ENCODE measurements around the gene MESD.
A peak's percentile ranks its signal among the peaks of the same experiment; 100 is the strongest.

MESD gene

DNA sequence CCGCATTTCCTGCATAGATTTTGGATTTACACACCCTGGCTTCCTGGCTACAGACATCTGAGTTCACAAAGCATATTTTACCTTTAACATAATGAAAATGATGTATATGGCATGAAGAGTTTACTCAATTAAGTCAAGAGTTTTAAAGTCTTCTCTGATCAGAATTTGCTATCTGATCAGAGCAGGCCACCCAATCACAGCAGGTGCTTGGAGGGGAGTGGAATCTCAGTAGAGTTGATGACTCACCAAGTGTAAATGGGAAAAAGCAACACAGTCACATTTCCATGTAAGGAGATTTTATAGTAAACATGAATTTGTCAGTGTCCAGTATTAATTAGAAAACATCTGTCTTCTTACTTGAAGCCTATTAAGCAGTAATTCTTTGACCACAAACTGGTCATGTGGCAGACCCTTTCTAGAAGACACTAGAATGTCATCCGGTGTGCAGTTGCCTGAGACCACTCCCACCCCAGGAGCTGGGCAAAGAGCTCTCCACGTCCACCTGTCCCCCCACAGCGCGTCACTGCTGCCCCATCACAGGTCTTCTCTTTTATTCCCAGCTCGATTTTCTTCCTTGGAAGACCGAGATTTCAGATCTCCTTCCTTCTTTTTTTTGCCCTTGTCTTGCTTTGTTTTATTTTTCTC, 10.8 kb downstream of the MESD start:
- TF ChIP-seq, protein P1, sequence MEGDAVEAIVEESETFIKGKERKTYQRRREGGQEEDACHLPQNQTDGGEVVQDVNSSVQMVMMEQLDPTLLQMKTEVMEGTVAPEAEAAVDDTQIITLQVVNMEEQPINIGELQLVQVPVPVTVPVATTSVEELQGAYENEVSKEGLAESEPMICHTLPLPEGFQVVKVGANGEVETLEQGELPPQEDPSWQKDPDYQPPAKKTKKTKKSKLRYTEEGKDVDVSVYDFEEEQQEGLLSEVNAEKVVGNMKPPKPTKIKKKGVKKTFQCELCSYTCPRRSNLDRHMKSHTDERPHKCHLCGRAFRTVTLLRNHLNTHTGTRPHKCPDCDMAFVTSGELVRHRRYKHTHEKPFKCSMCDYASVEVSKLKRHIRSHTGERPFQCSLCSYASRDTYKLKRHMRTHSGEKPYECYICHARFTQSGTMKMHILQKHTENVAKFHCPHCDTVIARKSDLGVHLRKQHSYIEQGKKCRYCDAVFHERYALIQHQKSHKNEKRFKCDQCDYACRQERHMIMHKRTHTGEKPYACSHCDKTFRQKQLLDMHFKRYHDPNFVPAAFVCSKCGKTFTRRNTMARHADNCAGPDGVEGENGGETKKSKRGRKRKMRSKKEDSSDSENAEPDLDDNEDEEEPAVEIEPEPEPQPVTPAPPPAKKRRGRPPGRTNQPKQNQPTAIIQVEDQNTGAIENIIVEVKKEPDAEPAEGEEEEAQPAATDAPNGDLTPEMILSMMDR (conservative IDR thresholded peaks at IDR 0.05; ENCODE audit: low read depth): no peak
- H3K27ac ChIP-seq: peak overlapping the region; percentile 4; the same call in 1 of the 2 replicates
- ChIA-PET CTCF (interaction anchor here (2.1 kb wide), 1 partner anchor 9 kb away, joined by 12 read pairs; no protein-coding TSS in a partner anchor), POLR2A (ENCODE audit: low non-redundant PET) (no interaction called here)
- no peak for DNase-seq (ENCODE audit: low spot score)

DNA sequence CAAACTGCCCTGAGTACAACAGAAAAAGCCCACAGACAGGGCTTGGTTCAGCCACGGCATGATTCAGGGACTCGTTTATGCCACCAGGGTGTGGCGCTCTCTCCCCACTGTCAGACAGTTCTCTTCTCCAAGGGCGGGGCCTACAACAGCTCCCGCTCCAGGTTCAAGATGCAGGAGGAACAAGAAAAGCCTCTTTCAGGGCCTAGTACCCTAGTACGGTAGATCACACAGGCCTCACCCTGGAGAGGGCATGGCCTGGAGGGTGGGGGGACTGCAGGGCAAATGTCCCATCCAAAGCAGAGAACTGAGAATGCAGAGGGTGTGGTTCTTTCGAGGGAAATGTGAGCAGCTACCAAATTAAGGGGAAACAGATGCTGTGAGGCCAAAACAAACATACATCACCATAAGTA, 12.0 kb downstream of the MESD start:
- H3K27ac ChIP-seq: no peak overlapping the region
- ChIA-PET CTCF (interaction anchor here (1.6 kb wide), 1 partner anchor 289 kb away, joined by 6 read pairs; no protein-coding TSS in a partner anchor), POLR2A (ENCODE audit: low non-redundant PET) (no interaction called here)
- TF ChIP-seq, protein P1 (conservative IDR thresholded peaks at IDR 0.05; ENCODE audit: low read depth): no peak
- no peak for DNase-seq (ENCODE audit: low spot score)

DNA sequence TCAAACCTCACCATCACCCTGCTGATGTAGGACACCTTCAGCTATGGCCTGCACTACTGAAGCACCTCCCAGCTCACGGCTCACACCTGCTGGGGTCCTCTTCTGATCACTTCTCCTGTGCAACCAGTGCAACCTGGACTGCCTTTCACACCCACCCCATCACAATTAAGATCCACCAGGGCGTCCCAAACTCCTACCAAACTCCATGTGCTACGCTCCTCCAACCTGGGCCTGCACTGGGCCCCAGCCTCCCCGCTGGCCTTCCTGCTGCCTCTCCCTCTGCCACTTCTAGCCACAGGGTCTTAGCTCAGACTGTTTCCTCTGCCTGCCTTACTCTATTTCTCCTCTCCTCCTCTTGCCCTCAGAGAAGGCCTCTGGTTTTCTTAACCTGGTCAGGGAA, 12.8 kb downstream of the MESD start:
- ChIA-PET POLR2A (ENCODE audit: low non-redundant PET) (no interaction called here), CTCF (interaction anchor here (1.6 kb wide), 1 partner anchor 289 kb away, joined by 6 read pairs; no protein-coding TSS in a partner anchor)
- DNase-seq (ENCODE audit: low spot score): no peak
- TF ChIP-seq, protein P1 (conservative IDR thresholded peaks at IDR 0.05; ENCODE audit: low read depth): no peak
- H3K27ac ChIP-seq: peak overlapping the region; percentile 6; the same call in 1 of the 2 replicates

DNA sequence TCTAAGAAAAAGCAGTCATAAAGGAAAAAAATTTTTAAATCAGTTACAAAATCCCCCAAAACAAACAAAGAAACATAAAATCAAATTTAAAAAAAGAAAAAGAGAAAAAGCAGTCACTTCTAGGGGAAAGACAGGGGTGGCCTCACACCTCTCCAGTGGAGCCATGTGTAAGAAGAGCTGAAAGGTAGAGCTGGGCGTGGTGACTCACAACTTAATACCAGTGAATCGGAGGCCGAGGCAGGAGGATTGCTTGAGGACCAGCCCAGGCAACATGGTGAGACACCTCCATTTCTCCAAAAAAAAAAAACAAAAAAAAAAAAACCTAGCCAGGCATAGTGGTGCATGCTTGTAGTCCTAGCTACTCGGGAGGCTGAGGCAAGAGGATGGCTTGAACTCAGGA, 14.7 kb downstream of the MESD start:
- ChIA-PET CTCF (interaction anchor here (0.6 to 0.7 kb wide), 2 partner anchors 67 to 451 kb away, joined by 3 read pairs; no protein-coding TSS in a partner anchor), POLR2A (ENCODE audit: low non-redundant PET) (interaction anchor here (0.6 kb wide), 1 partner anchor 10 kb away, joined by 3 read pairs; no protein-coding TSS in a partner anchor)
- no peak overlapping the region for H3K27ac ChIP-seq
- TF ChIP-seq, protein P1 (conservative IDR thresholded peaks at IDR 0.05; ENCODE audit: low read depth): no peak
- no peak for DNase-seq (ENCODE audit: low spot score)

DNA sequence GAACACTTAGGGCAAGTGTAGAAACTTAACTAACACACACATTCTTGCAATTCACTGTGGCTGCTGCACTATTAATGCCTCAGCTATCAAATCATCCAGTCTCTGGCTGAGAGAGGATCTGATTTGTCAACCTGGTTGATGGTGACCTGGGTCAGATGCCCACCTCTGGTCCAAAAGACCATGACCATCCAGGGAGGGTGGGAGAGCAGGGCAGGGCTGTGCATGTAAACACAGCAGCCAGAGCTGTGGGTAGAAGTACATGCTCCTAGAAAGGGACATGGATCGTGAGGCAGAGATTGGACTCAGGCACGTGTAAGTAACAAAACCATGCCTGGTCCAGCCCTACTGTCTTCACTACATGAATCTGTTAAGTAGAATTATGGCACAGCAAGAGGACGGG, 17.3 kb downstream of the MESD start:
- ChIA-PET POLR2A (ENCODE audit: low non-redundant PET) (no interaction called here), CTCF (interaction anchor here (0.6 to 1.2 kb wide), 2 partner anchors 66 to 276 kb away, joined by 3 to 4 read pairs; no protein-coding TSS in a partner anchor)
- TF ChIP-seq, protein P1 (conservative IDR thresholded peaks at IDR 0.05; ENCODE audit: low read depth): no peak
- no peak for DNase-seq (ENCODE audit: low spot score)
- H3K27ac ChIP-seq: no peak overlapping the region

DNA sequence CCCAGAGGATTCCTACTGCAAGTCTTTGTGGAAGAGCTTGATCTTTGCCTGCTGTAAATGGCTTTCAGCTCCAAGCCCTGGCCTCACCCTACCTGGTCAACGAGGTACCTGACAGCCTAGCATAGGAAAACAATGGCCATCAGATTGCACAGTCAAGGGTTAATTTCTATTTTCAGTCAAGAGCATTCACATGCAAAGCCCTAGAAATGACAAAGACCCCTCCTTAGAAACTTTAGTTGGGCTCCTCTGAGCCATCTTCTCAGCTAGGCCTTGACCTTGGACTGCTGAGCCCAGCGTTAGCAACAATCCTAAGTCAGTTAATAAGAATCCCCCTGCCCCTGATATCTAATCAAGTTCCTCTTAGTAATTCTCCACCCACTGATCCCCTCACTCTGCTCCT, 18.5 kb downstream of the MESD start:
- no peak for DNase-seq (ENCODE audit: low spot score)
- CTCF ChIA-PET: interaction anchor here (0.7 to 2.0 kb wide), 4 partner anchors 8 to 511 kb away, joined by 3 to 12 read pairs (median 4); no protein-coding TSS in a partner anchor

More for the DNA sequence above, 18.5 kb downstream of the MESD start:
- POLR2A ChIA-PET (ENCODE audit: low non-redundant PET): no interaction called here
- TF ChIP-seq, protein P1 (conservative IDR thresholded peaks at IDR 0.05; ENCODE audit: low read depth): no peak
- no peak overlapping the region for H3K27ac ChIP-seq

All from RWPE1 (cell line).